NB4 (cell line): ENCODE results near the gene OR5K3.

Experiments
- DNase-seq: peaks from one replicate; pipeline ENCODE4 v3.0.0; 2010; ENCODE audit warnings: low read depth
- H3K4me3 ChIP-seq: one replicate; pipeline ENCODE4 v1.5.1; 2011; ENCODE audit warnings: mild to moderate bottlenecking, low read depth, low read length, moderate library complexity
- MYC ChIP-seq: IDR thresholded peaks from 2 replicates; pipeline ENCODE4 v1.6.1; 2011; ENCODE audit warnings: low read depth, low read length
- POLR2A ChIP-seq: IDR thresholded peaks from 2 replicates; pipeline ENCODE4 v1.6.1; 2011; ENCODE audit warnings: mild to moderate bottlenecking; ENCODE audit not compliant: insufficient read length; ENCODE audit errors: extremely low read depth
- TF ChIP-seq, protein P1 (sequence below): IDR thresholded peaks from one replicate; pipeline ENCODE4 v1.5.1; 2012; ENCODE audit warnings: low read depth, low read length
- TF ChIP-seq, protein P2 (sequence below): IDR thresholded peaks from 2 replicates; pipeline ENCODE4 v1.6.1; 2011; ENCODE audit warnings: low read depth, low read length

OR5K3 gene

DNA sequence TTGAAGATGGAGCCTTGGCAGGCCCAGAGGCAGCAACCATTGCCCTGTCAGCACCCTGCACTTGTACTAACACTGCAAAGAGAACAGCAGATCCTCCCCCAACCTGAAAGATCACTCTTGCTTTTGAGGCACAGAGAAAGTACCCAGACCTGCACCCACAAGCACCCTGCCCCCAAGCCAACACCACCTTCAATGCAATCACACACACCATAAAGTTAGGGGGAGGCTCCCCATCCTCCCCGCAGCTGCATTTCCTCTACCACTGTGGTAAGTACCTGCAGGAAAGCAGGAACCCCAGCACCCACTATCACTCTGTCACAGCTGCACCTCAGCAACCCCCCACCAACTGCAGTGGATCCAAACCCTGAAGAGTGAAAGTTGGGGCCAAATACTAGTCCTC is 12.0 kb downstream of the OR5K3 start:
- no peak for TF ChIP-seq POLR2A
- TF ChIP-seq MYC = no peak
- TF ChIP-seq, protein P1, sequence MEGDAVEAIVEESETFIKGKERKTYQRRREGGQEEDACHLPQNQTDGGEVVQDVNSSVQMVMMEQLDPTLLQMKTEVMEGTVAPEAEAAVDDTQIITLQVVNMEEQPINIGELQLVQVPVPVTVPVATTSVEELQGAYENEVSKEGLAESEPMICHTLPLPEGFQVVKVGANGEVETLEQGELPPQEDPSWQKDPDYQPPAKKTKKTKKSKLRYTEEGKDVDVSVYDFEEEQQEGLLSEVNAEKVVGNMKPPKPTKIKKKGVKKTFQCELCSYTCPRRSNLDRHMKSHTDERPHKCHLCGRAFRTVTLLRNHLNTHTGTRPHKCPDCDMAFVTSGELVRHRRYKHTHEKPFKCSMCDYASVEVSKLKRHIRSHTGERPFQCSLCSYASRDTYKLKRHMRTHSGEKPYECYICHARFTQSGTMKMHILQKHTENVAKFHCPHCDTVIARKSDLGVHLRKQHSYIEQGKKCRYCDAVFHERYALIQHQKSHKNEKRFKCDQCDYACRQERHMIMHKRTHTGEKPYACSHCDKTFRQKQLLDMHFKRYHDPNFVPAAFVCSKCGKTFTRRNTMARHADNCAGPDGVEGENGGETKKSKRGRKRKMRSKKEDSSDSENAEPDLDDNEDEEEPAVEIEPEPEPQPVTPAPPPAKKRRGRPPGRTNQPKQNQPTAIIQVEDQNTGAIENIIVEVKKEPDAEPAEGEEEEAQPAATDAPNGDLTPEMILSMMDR = no peak
- TF ChIP-seq, protein P2, sequence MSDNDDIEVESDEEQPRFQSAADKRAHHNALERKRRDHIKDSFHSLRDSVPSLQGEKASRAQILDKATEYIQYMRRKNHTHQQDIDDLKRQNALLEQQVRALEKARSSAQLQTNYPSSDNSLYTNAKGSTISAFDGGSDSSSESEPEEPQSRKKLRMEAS = no peak
- no peak for DNase-seq
- no peak overlapping the region for H3K4me3 ChIP-seq

GRCh38 chr3:98404010-98404409 is 13.5 kb downstream of the OR5K3 start:
- no peak overlapping the region for H3K4me3 ChIP-seq
- TF ChIP-seq POLR2A = no peak
- TF ChIP-seq, protein P1 = no peak
- DNase-seq = no peak

- no peak for DNase-seq
- no peak overlapping the region for H3K4me3 ChIP-seq
- TF ChIP-seq, protein P2 = no peak
- no peak for TF ChIP-seq POLR2A
- TF ChIP-seq, protein P1 = no peak
- TF ChIP-seq MYC = no peak
These were observed 15.6 kb downstream of the OR5K3 start for GRCh38 chr3:98406034-98406433.

GRCh38 chr3:98432575-98432974 is 42.1 kb downstream of the OR5K3 start:
- no peak for DNase-seq
- TF ChIP-seq, protein P1 = no peak
- no peak for TF ChIP-seq MYC
- no peak for TF ChIP-seq POLR2A
- TF ChIP-seq, protein P2 = no peak
- no peak overlapping the region for H3K4me3 ChIP-seq

DNA sequence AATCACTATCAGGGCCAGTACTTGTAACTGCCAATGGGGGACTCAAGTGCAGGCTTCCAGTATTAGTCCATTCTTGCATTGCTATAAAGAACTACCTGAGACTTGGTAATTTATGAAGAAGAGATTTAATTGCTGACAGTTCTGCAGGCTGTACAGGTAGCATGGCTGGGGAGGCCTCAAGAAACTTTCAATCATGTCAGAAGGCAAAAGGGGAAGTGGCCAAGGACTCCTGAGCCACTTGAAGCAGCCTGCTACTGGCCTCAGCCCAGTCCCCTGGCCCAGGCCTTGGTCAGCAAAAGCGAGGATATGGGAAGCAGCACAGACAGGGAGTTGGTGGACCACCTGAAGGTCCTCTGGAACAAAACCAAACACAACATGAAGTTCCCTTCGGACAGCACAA is 43.3 kb downstream of the OR5K3 start:
- no peak overlapping the region for H3K4me3 ChIP-seq
- peak; percentile 4 for DNase-seq
- TF ChIP-seq, protein P2 = no peak
- TF ChIP-seq POLR2A = no peak

DNA sequence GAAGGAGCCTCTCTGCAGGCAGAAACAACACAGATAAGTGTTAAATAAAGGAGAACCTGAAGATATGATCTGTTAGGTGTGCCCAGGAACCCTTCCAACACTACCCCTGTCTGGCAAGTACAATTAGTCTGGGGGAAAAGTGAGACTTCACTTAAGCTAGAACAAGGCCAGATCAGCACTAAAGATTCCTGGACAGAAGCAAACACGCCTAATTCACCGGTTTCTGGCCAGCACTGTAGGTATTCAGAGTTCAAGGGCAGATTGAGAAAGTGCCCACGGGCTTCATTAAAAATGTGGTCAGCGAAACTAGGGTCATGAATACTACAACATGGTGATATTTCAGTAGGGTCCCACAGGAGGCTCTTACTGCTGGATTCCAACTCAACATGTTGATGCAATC is 43.9 kb downstream of the OR5K3 start:
- no peak for DNase-seq
- no peak overlapping the region for H3K4me3 ChIP-seq
- TF ChIP-seq MYC (no peak), POLR2A (no peak)
- TF ChIP-seq, protein P2 = no peak
- TF ChIP-seq, protein P1 = no peak
